Measurements from ENCODE around the gene UBQLNL. TPM values are rescaled to one million over a fixed set of nuclear protein-coding genes. Genes with fewer than 3 reads are reported as not detected.

The UBQLNL gene
- polyA plus RNA-seq (ENCODE audit: insufficient read length in 4 of 4), result 1 to 10 TPM in 1 of 4 donors, under 1 TPM in 3; 0.33 to 1.2 (median 0.51) TPM

- no peak for DNase-seq (ENCODE audit: low read depth in 4 of 4, low spot score in 3 of 4)
Observed at GRCh38 chr11:5516599-5516998, at the start of gene UBQLNL. Gene UBQLNL, minus strand, starts transcription at chr11:5516699. Its CDS starts 258 bp downstream, at chr11:5516441.

GRCh38 chr11:5564259-5565019 lies 47.9 kb upstream of the UBQLNL start:
- no peak for DNase-seq (ENCODE audit: low read depth in 4 of 4, low spot score in 3 of 4)

- no peak for DNase-seq (ENCODE audit: low read depth in 4 of 4, low spot score in 3 of 4)
Observed at GRCh38 chr11:5557751-5558150, 41.3 kb upstream of the UBQLNL start.

- no peak for DNase-seq (ENCODE audit: low read depth in 4 of 4, low spot score in 3 of 4)
Observed at GRCh38 chr11:5556596-5557188, 40.2 kb upstream of the UBQLNL start.

GRCh38 chr11:5553343-5553742 lies 36.8 kb upstream of the UBQLNL start:
- no peak for DNase-seq (ENCODE audit: low read depth in 4 of 4, low spot score in 3 of 4)

GRCh38 chr11:5550440-5551095 lies 34.1 kb upstream of the UBQLNL start:
- DNase-seq (ENCODE audit: low read depth in 4 of 4, low spot score in 3 of 4), result no peak

- no peak for DNase-seq (ENCODE audit: low read depth in 4 of 4, low spot score in 3 of 4)
Observed at GRCh38 chr11:5548440-5548839, 31.9 kb upstream of the UBQLNL start, which contains the start of gene OR52H1. Gene OR52H1, minus strand, starts transcription at chr11:5548540. Its CDS starts 3,035 bp downstream, at chr11:5545505.

GRCh38 chr11:5547982-5548381 lies 31.5 kb upstream of the UBQLNL start:
- DNase-seq (ENCODE audit: low read depth in 4 of 4, low spot score in 3 of 4), result no peak

- no peak for DNase-seq (ENCODE audit: low read depth in 4 of 4, low spot score in 3 of 4)
Observed at GRCh38 chr11:5546457-5546856, 30.0 kb upstream of the UBQLNL start.

GRCh38 chr11:5541427-5541826 lies 24.9 kb upstream of the UBQLNL start:
- DNase-seq (ENCODE audit: low read depth in 4 of 4, low spot score in 3 of 4), result no peak

- no peak for DNase-seq (ENCODE audit: low read depth in 4 of 4, low spot score in 3 of 4)
Observed at GRCh38 chr11:5536482-5536881, 20.0 kb upstream of the UBQLNL start.

GRCh38 chr11:5534046-5534445 lies 17.5 kb upstream of the UBQLNL start:
- DNase-seq (ENCODE audit: low read depth in 4 of 4, low spot score in 3 of 4), result no peak

- no peak for DNase-seq (ENCODE audit: low read depth in 4 of 4, low spot score in 3 of 4)
Observed at GRCh38 chr11:5531053-5531831, 14.7 kb upstream of the UBQLNL start.

GRCh38 chr11:5528495-5528894 lies 12.0 kb upstream of the UBQLNL start:
- no peak for DNase-seq (ENCODE audit: low read depth in 4 of 4, low spot score in 3 of 4)

GRCh38 chr11:5527716-5528115 lies 11.2 kb upstream of the UBQLNL start:
- no peak for DNase-seq (ENCODE audit: low read depth in 4 of 4, low spot score in 3 of 4)

- no peak for DNase-seq (ENCODE audit: low read depth in 4 of 4, low spot score in 3 of 4)
Observed at GRCh38 chr11:5524756-5525155, 8.3 kb upstream of the UBQLNL start.

- no peak for DNase-seq (ENCODE audit: low read depth in 4 of 4, low spot score in 3 of 4)
Observed at GRCh38 chr11:5522308-5522707, 5.8 kb upstream of the UBQLNL start.

- no peak for DNase-seq (ENCODE audit: low read depth in 4 of 4, low spot score in 3 of 4)
Observed at GRCh38 chr11:5521540-5521939, 5.0 kb upstream of the UBQLNL start.

GRCh38 chr11:5514841-5515240 lies 1.7 kb downstream of the UBQLNL start:
- DNase-seq (ENCODE audit: low read depth in 4 of 4, low spot score in 3 of 4), result no peak

GRCh38 chr11:5509803-5510202 lies 6.7 kb downstream of the UBQLNL start, which contains the start of gene UBQLN3:
Gene UBQLN3, minus strand, starts transcription at chr11:5509957. Its CDS starts 399 bp downstream, at chr11:5509558.
- no peak for DNase-seq (ENCODE audit: low read depth in 4 of 4, low spot score in 3 of 4)

GRCh38 chr11:5508605-5509004 lies 7.9 kb downstream of the UBQLNL start:
- DNase-seq (ENCODE audit: low read depth in 4 of 4, low spot score in 3 of 4), result no peak
